HG03025 (cell line): ENCODE measurements around the gene RNF20.
"Not testable (repeated sequence)": the region's sequence is repeated elsewhere in the genome, so short reads cannot be mapped to it uniquely, and the experiment has no call there.

Experiments used
- ATAC-seq: cut with Tn5 transposase; IDR thresholded peaks from one replicate; pipeline ENCODE4 v1.9.1; 2021; ENCODE audit warnings: mild to moderate bottlenecking, moderate library complexity; ENCODE audit not compliant: unreplicated experiment, low FRiP score

Gene RNF20

GRCh38 chr9:101533334-101534204 lies at the start of gene RNF20:
Gene RNF20 (plus strand): TSS chr9:101533853. CDS start chr9:101535424, 1,571 bp downstream.
- ATAC-seq, result peak; percentile 99

- no peak for ATAC-seq
Observed at GRCh38 chr9:101484046-101484445, 49.6 kb upstream of the RNF20 start.

GRCh38 chr9:101485924-101486692 lies 47.5 kb upstream of the RNF20 start:
- no peak for ATAC-seq

GRCh38 chr9:101486693-101487442 lies 46.8 kb upstream of the RNF20 start:
- no peak for ATAC-seq

GRCh38 chr9:101487443-101487840 lies 46.2 kb upstream of the RNF20 start:
- ATAC-seq, result no peak

GRCh38 chr9:101495810-101496209 lies 37.8 kb upstream of the RNF20 start:
- no peak for ATAC-seq

- ATAC-seq, result no peak
Observed at GRCh38 chr9:101498323-101498722, 35.3 kb upstream of the RNF20 start.

- ATAC-seq, result no peak
Observed at GRCh38 chr9:101504188-101504587, 29.5 kb upstream of the RNF20 start.

GRCh38 chr9:101508211-101508610 lies 25.4 kb upstream of the RNF20 start:
- no peak for ATAC-seq

- no peak for ATAC-seq
Observed at GRCh38 chr9:101509572-101509971, 24.1 kb upstream of the RNF20 start.

- ATAC-seq, result no peak
Observed at GRCh38 chr9:101510459-101510858, 23.2 kb upstream of the RNF20 start.

GRCh38 chr9:101511009-101511408 lies 22.6 kb upstream of the RNF20 start:
- ATAC-seq, result no peak

- no peak for ATAC-seq
Observed at GRCh38 chr9:101512116-101512515, 21.5 kb upstream of the RNF20 start.

- ATAC-seq, result no peak
Observed at GRCh38 chr9:101513351-101513750, 20.3 kb upstream of the RNF20 start.

- no peak for ATAC-seq
Observed at GRCh38 chr9:101514071-101514470, 19.6 kb upstream of the RNF20 start.

GRCh38 chr9:101516655-101517054 lies 17.0 kb upstream of the RNF20 start:
- ATAC-seq, result no peak

GRCh38 chr9:101518489-101518888 lies 15.2 kb upstream of the RNF20 start:
- not testable (repeated sequence) for ATAC-seq

- ATAC-seq, result no peak
Observed at GRCh38 chr9:101524371-101524770, 9.3 kb upstream of the RNF20 start.

GRCh38 chr9:101527066-101527465 lies 6.6 kb upstream of the RNF20 start:
- no peak for ATAC-seq

- ATAC-seq, result no peak
Observed at GRCh38 chr9:101528015-101528414, 5.6 kb upstream of the RNF20 start.
